ENCODE data around the gene LBP.

GRCh38 chr20:38342713-38343310 lies 3.5 kb upstream of the LBP start:
- no peak for TF ChIP-seq POLR2AphosphoS5 (IDR thresholded peaks at IDR 0.05; ENCODE audit: low read depth, low read length)
- TF ChIP-seq CTCF (IDR thresholded peaks at IDR 0.05): no peak
- no peak for TF ChIP-seq REST (IDR thresholded peaks at IDR 0.05; ENCODE audit: insufficient read depth in 1 of 2, low read depth in 2 of 2, low read length in 1 of 2)
- TF ChIP-seq TCF7L2 (IDR thresholded peaks at IDR 0.05; ENCODE audit: low read depth, low read length): no peak
